HG02981 (cell line): Measurements from ENCODE around the gene FRMD6.
"Not testable (repeated sequence)": the region's sequence is repeated elsewhere in the genome, so short reads cannot be mapped to it uniquely, and the experiment has no call there.

ENCODE experiments used
- ATAC-seq: cut with Tn5 transposase; IDR thresholded peaks from one replicate; pipeline ENCODE4 v1.9.1; 2021; ENCODE audit warnings: mild to moderate bottlenecking, moderate library complexity; ENCODE audit not compliant: unreplicated experiment

Gene FRMD6

GRCh38 chr14:51766586-51766985 is 114.9 kb downstream of the FRMD6 start:
- ATAC-seq, result not testable (repeated sequence)

DNA sequence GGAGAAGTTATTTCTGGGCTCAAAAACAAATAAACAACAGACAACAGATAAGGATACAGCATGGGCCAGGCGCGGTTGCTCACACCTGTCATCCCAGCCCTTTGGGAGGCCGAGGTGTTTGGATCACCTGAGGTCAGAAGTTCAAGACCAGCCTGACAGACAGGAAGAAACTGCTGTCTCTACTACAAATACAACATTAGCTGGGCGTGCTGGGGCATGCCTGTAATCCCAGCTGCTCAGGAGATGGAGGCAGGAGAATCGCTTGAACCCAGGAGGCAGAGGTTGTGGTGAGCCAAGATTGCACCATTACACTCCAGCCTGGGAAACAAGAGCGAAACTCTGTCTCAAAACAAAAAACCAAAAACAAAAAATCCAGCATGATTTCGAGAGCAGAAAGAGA is 117.6 kb downstream of the FRMD6 start:
- not testable (repeated sequence) for ATAC-seq

DNA sequence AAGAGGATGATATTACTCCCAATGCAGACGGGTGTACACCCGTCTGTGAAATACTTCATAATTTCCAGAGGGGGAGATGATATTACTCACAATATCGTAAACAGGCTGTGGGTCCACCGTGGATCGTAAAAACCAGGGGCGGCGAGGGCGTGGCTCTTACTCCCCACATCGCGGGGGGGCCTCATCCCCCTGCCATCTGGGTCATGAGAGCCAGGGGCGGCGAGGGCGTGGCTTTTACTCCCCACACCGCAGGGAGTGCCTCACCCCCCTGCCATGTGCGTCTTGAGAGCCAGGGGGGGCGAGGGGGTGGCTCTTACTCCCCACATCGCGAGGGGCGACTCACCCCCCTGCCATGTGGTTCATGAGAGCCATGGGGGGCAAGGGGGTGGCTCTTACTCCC is 122.5 kb downstream of the FRMD6 start:
- no peak for ATAC-seq

DNA sequence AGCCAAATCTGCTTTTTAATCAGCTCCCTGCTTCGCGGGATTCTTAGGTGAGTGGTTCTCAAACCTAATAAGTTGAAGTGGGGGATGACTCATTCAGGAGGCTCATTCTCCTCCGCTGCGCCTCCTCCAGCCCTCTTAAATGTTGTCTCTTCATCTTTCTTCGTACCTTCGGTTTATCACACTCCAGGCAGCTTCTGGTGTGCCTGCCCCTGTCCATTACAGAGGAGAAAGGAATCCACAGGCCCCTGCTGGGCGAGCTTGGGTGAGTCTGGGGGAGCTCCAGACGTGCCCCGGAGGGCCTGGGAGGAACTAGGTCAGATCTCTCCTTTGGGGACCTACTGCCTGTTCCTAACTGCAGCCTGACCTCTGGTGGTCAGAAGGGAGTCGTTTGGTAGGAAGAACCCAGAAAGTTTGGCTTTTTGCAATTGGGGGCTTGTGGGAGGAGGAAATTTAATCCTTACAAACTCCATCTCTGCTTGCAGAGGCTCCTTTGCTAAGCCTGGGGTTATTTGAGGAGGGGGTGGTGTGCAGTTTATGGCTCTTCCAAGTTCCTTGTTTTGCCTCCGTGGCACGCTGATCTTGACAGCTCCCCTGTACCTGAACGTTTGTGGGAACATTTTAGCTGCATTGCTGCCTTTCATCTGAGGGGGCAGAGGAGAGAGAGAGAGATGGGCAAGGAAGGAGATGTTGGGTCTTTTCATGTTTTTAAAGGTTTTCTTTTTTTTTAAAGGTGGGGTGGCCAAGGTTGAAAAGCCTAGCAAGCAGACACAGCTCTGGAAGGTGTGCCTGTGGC is 124.6 kb downstream of the FRMD6 start:
- ATAC-seq, result no peak

- ATAC-seq, result peak; percentile 51
Measured at GRCh38 chr14:51780006-51780692, 128.4 kb downstream of the FRMD6 start.
